Activated T-helper 1 cell treated with anti-CD3 and anti-CD28 coated beads, Interleukin-12 subunit alpha, Interleukin-12 subunit beta, Interleukin-2, Interleukin-4 antibody, amounts not matched to agents 30 ng/mL and 10 ng/mL and 1 ng/mL, durations not matched to agents 14 hours and 24 hours and 36 hours (primary cell): ENCODE measurements around the gene U2AF1. TPM values are rescaled to one million over a fixed set of nuclear protein-coding genes. Genes with fewer than 3 reads are reported as not detected.
"Not testable (repeated sequence)": the region's sequence is repeated elsewhere in the genome, so short reads cannot be mapped to it uniquely, and the experiment has no call there.

Experiments used
- DNase-seq: peaks from one replicate; pipeline ENCODE4 v3.0.0; 2021; ENCODE audit warnings: low spot score
- H3K27ac Mint-ChIP-seq: one replicate; pipeline ENCODE4 v1.8.0; 2021; ENCODE audit warnings: mild to moderate bottlenecking, mixed read lengths
- H3K27me3 Mint-ChIP-seq: one replicate; pipeline ENCODE4 v1.8.0; 2022; ENCODE audit warnings: mild to moderate bottlenecking, moderate library complexity, mixed read lengths; ENCODE audit not compliant: insufficient read depth
- H3K36me3 Mint-ChIP-seq: one replicate; pipeline ENCODE4 v1.8.0; 2021; ENCODE audit warnings: low read depth, mixed read lengths
- H3K4me1 Mint-ChIP-seq: one replicate; pipeline ENCODE4 v1.8.0; 2021; ENCODE audit warnings: low read depth, mixed read lengths
- H3K4me3 Mint-ChIP-seq: one replicate; pipeline ENCODE4 v1.8.0; 2021; ENCODE audit warnings: mild to moderate bottlenecking, moderate library complexity, mixed read lengths
- H3K9me3 Mint-ChIP-seq: one replicate; pipeline ENCODE4 v1.8.0; 2021; ENCODE audit warnings: mixed read lengths
- intact Hi-C: fragments of 100-400 bp; cut with micrococcal nuclease; formaldehyde crosslinking; loops from one replicate; pipeline ENCODE4 v1.15.1; 2024
- total RNA-seq: library from RNA; stranded (reverse); gene quantifications from 2 replicates; pipeline ENCODE4 v1.2.3, GENCODE V29; 2022

Gene U2AF1
- total RNA-seq, 1 donor from 2014 or later = 17.9 TPM

DNA sequence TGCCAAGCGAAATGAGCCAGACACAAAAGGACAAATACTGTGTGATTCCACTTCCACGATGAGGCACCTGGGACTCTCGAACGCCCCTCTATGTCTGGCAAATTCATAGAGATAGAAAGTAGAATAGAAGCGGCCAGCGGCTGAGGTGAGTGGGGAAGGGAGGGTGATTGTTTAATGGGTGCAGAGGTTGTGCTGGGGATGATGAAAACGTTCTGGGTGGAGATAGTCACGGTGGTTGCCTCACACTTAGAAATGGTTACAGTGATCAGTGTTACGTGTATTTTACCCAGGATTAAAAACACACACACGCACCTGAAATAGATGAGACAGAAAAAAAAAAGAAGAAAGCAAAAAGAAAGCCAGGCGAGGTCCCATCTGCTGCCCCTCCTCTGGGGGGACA, 34.6 kb downstream of the U2AF1 start:
- H3K9me3 Mint-ChIP-seq, H3K4me1 Mint-ChIP-seq, H3K27ac Mint-ChIP-seq, H3K36me3 Mint-ChIP-seq, H3K27me3 Mint-ChIP-seq, DNase-seq, H3K4me3 Mint-ChIP-seq, intact Hi-C loops: not testable (repeated sequence)

DNA sequence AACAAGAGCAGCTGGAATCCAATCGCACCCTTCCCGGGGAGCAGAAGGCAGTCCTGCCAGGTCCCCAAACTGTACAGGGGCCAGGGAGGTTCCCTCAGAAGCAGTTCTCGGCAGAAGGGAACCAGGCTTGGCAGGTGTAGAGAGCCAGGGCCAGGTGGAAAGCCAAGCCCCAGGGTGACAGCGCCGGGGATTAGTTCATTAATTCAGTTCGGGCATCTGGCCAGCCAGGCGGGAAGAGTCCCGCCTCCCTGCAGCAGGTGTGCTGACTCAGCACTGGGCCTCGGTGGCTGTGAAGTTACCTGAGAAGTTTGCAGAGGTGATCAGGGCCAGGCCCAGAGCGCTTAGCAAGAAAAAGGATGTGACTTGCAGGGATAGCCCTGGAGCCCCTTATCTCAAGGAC, 37.7 kb downstream of the U2AF1 start:
- H3K4me1 Mint-ChIP-seq, H3K36me3 Mint-ChIP-seq, DNase-seq, intact Hi-C loops, H3K9me3 Mint-ChIP-seq, H3K27me3 Mint-ChIP-seq, H3K27ac Mint-ChIP-seq, H3K4me3 Mint-ChIP-seq: not testable (repeated sequence)

DNA sequence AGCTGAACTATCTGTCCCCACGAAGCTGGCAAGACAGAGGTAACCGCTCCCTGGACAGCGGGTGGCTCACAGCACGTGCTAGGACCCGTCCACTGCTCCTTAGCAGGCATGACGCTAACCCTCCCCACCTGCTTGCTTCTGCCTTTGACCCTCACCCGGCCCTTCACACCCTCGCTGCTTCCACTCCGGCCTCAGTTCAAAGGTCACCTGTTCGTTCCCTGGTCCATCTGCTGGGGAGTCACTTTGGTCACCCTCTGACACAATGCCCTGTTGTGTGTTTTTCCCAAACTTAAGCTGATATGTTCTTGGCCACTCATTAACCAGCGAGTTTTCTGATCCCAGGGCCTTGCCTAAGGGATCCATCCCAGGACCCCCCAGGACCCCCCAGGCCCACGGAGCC, 39.3 kb downstream of the U2AF1 start:
- H3K4me3 Mint-ChIP-seq, intact Hi-C loops, H3K36me3 Mint-ChIP-seq, H3K27ac Mint-ChIP-seq, H3K27me3 Mint-ChIP-seq, H3K4me1 Mint-ChIP-seq, DNase-seq, H3K9me3 Mint-ChIP-seq: not testable (repeated sequence)

DNA sequence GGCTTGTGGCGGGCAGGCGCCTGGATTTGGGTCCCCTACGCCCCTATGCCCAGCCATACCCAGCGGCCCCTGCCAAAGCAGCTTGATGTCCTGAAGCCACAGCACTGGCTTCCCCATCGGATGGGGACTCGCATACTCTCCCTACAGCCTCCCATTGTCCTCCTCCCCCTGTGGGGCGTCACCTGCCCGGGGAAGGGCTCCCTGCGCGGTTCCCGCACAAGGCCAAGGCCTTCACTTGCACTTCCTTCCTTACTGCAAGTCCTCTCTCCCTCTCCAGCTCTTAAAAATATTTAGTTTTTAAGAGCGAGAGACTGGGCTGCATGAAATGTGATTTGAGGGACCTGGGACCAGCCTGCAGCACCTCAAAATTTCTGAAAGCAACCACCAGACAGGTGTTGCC, 40.7 kb downstream of the U2AF1 start:
- H3K36me3 Mint-ChIP-seq, H3K27me3 Mint-ChIP-seq, H3K4me3 Mint-ChIP-seq, DNase-seq, H3K4me1 Mint-ChIP-seq, H3K27ac Mint-ChIP-seq, intact Hi-C loops, H3K9me3 Mint-ChIP-seq: not testable (repeated sequence)

DNA sequence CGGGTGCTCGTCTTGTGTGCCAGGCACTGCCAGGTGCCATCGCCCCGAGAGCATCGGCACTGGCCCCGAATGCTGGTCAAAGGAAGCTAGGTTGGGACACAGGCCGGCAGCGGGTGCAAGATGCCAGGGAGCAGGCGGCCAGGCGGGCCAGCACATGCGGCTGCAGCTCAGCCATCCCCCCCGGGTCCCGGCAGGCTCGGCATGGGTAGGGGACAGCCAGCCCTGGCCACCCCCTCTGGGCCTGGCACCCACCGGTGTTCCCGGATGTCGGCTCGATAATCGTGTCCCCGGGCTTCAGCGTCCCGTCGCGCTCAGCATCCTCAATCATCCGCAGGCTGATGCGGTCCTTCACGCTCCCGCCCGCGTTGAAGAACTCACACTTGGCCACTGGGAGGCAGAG, 41.4 kb downstream of the U2AF1 start:
- H3K36me3 Mint-ChIP-seq, DNase-seq, H3K4me3 Mint-ChIP-seq, H3K4me1 Mint-ChIP-seq, intact Hi-C loops, H3K27ac Mint-ChIP-seq, H3K9me3 Mint-ChIP-seq, H3K27me3 Mint-ChIP-seq: not testable (repeated sequence)

DNA sequence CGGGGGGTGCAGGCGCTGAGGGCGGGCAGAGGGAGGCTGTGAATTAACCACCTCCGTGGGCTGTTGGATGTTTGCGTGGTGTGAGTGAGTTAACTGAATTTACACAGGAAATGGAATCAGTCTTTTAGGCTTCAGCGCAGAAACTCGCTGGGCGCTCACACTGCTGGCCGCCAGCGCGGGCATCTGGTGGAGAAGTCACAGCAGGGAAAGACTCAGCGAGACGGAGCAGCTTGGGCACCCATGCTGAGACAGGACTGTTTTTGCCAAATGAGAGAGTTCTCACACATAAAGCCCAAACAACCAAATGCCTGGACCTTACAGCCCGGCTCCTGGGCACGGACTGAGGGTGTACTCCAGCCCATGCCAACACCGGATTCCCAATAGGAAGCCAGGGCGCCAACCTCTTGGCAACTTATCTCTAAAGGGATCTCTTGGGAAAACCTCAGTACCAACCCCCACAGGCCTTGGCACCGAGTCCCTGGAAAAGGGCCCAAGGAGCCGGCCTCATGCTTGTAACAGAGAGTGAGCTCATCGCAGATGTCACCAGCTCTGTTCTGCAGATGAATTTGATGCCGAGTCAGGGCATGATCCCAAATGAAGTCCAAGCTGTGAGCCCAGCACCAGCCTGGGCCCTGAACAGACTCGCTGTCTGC, 43.0 kb downstream of the U2AF1 start:
- H3K4me3 Mint-ChIP-seq, DNase-seq, H3K27me3 Mint-ChIP-seq, H3K27ac Mint-ChIP-seq, intact Hi-C loops, H3K36me3 Mint-ChIP-seq, H3K4me1 Mint-ChIP-seq, H3K9me3 Mint-ChIP-seq: not testable (repeated sequence)

DNA sequence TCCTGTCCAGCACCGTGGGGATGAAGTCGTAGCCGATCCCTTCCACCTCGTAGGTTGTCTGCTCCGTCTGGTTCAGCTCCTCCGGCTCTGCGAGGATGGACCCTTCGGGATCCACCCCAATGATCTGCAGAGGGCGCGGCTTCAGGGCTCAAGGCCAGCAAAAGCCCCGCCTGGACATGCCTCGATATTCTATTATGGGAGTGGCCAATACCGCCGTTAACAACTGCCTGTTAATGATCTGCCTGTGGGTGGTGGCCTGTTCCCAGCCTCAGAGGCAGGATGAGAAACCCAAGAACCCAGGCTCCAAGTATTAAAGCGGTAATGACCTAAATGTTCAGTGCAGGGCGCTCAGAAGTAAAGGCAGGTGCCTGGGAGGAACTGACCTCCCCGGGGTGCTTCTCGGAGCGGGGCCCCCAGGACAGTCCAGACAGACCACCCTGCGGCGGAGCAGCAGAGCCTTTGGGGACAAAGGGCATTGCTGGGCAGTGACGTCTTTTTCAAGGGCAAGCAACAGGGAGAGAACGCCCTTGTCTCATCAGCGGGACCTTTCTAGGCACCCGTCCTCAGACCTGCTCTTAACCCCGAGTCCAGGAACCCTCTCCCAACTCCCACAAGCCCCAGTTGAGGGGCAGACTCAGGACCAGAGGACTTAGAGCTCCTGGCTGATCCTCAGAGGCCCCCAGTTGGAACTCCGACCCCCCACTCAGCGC, 44.3 kb downstream of the U2AF1 start:
- H3K9me3 Mint-ChIP-seq, H3K4me1 Mint-ChIP-seq, intact Hi-C loops, H3K27ac Mint-ChIP-seq, H3K4me3 Mint-ChIP-seq, H3K36me3 Mint-ChIP-seq, DNase-seq, H3K27me3 Mint-ChIP-seq: not testable (repeated sequence)

DNA sequence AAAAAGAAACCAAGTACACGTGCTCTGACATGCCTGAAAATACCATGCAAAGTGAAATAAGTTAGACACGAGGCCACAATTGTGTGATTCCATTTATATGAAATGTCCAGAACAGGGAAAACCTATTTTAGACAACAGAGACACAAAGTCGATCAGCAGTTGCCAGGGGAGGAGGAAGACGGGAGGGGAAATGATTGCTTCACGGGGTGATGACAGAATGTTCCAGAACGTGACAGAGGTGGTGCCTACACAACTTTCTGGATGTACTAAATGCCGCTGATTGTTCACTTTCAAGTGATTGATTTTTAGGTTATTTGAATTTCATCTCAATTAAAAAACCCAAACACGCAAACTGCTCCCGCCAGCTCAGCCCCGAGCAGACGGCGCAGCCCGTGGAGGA, 54.3 kb downstream of the U2AF1 start:
- H3K4me1 Mint-ChIP-seq, H3K9me3 Mint-ChIP-seq, H3K27ac Mint-ChIP-seq, H3K27me3 Mint-ChIP-seq, intact Hi-C loops, H3K36me3 Mint-ChIP-seq, DNase-seq, H3K4me3 Mint-ChIP-seq: not testable (repeated sequence)

DNA sequence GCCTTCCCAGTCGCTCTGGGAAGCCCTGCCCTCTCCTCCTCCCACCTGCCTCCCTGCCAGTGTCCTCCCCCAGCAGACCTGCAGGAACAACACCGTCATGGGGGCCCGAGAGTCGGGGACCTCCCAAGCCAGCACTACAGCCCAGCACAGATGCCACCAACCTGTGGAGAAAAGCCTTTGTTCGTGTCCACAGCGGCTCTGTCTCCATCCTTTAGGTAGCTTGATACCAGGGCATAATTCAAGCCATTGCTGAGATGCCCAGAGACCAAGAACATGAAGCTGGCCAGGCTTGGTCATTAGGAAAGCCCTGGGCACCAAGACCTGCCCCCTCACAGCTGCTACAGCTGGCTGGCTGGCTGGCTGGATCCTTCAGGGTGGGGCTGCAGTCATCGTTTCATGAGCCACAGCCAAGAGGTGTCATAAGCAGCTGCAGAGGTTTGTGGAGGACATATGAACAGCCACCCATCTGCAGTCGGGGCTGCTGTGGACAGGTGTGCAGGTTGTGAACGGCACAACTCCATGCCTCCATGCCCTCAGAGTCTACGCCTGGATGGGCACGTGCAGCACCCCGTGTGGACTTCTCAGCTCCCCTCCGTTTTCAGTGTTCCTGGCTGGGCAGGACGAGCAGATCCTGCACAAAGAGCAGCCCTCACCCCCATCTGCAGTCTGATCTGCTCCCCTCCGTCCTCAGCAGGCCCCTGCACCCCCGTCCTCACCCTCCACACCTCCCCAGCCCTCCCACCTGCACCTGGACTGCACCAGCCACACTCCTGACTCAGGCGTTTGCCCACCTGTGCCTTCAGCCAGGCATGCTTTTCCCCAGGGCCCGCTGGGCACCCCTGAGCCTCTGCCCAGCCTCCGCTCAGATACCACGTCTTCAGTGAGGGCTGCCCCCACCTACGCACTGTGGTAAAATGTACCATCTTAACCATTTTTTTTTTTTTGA, 61.2 kb downstream of the U2AF1 start:
- H3K27me3 Mint-ChIP-seq, H3K27ac Mint-ChIP-seq, H3K4me1 Mint-ChIP-seq, H3K36me3 Mint-ChIP-seq, H3K9me3 Mint-ChIP-seq, DNase-seq, H3K4me3 Mint-ChIP-seq, intact Hi-C loops: not testable (repeated sequence)

DNA sequence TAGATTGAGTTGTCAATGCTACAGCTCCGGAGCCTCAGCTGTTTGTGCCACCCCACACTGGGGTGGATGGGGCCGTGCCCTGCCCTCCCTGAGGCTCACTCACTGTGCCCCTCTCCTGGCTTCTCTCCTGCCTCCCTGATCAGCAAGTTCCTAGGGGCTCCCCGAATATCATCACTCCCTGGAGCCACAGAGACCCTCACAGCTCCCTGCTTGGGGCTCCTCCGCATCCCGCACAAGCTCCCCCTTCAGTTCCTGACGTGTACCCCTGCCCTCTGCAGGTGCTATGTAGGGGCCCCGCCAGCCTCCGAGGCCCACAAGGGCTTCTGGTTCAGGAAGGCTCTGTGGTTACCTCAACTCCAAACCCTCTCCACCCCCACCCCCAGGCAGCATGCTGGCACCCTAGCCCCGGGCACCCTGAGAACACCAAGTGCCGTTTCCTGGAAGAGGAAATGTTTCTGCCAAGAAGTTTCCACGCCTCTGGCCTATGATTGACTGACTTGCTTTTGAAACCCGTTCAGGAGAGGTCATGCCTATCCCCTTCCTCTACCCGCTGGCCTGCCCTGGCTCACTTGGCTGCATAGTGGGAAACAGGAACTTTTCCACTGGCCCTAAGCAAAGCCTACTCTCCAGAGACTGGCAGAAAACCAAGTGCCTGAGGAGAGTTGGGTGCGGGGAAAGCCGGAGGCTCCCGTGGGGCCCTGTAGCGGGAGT, 62.0 kb downstream of the U2AF1 start:
- H3K4me1 Mint-ChIP-seq, intact Hi-C loops, H3K27me3 Mint-ChIP-seq, DNase-seq, H3K36me3 Mint-ChIP-seq, H3K9me3 Mint-ChIP-seq: not testable (repeated sequence)
- Mint-ChIP-seq H3K27ac (peak overlapping the region; percentile 72), H3K4me3 (peak overlapping the region; percentile 59)

DNA sequence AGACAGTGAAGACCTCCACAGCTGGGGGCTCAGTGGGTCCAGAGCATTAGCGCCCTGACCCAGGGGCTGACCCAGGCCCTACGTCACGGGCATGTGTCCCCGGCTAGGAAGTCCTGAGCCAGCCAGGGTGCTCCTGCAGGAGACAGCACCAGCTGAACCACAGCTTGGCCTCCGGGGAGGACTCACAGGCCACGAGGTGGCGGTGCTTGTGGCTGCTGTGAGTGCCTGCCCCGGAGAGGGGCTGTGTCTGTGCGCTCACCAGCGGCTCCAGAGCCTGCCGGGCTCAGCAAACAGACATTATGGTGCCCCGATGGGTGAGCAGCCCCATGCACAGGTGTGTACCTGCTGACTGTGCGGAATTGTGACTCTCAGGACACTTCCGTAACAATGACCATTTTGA, 62.8 kb downstream of the U2AF1 start:
- H3K36me3 Mint-ChIP-seq, DNase-seq, intact Hi-C loops, H3K27ac Mint-ChIP-seq, H3K4me3 Mint-ChIP-seq, H3K9me3 Mint-ChIP-seq, H3K27me3 Mint-ChIP-seq, H3K4me1 Mint-ChIP-seq: not testable (repeated sequence)

DNA sequence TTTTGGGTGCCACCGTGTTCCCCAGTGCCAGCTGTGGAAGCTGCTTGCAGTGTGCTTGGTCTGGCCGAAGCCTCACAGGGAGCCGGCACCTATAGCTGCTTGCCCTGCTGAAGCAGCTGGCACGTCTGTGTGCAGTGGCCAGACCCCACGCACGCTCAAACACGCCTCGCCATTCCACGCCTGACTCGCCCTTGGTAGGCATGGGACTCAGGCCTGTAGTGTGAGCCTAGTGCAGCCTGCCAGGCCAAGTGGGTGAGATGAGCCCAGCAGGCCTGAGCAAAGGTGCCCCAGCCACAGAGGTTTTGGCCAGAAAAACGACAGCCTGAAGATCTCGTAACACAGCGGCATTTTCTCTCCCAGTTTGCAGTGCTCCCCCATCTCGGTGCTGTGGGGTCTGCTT, 64.1 kb downstream of the U2AF1 start:
- H3K9me3 Mint-ChIP-seq, H3K4me3 Mint-ChIP-seq, H3K36me3 Mint-ChIP-seq, H3K27ac Mint-ChIP-seq, intact Hi-C loops, DNase-seq, H3K4me1 Mint-ChIP-seq, H3K27me3 Mint-ChIP-seq: not testable (repeated sequence)
